HuH-7.5 (cell line): Measurements from ENCODE around the gene ENG.
"Not testable (repeated sequence)": the region's sequence is repeated elsewhere in the genome, so short reads cannot be mapped to it uniquely, and the experiment has no call there.

ENCODE experiments used
- DNase-seq: peaks from one replicate; pipeline ENCODE4 v3.0.0; 2011; ENCODE audit warnings: low spot score

The ENG gene

DNA sequence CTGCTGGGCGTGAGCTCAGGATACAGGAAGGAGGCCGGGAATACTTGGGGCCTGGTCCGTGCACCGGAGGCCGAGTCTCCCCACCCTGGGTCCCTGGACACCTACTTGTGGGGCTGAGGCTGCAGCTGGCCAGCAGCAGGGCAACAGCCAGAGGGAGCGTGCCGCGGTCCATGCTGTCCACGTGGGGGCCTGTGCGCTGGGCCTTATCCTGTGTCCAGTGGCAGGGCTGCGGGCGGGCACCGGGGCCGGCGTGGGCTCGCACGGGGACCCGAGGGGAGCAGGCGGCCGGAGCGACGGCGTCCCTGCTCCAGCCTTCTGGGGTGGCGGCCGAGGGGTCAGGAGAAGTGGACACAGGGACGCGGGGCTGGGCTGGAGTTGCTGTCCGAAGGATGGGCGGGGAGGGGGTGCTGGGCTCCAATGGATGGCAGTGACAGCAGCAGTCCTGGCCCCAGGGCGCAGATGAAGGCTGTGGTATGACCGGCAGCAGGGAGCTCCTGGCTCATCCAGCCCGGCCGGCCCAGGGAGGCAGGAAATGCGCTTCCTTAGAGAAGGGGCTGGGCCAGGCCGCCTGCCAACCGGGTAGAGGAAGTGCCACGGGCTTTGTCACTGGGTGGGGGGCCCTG is at the start of gene ENG:
Gene ENG, minus strand, starts transcription at position 475 of the 623 bp plus-strand sequence. Its CDS starts 303 bp downstream, at position 172.
- DNase-seq = no peak

DNA sequence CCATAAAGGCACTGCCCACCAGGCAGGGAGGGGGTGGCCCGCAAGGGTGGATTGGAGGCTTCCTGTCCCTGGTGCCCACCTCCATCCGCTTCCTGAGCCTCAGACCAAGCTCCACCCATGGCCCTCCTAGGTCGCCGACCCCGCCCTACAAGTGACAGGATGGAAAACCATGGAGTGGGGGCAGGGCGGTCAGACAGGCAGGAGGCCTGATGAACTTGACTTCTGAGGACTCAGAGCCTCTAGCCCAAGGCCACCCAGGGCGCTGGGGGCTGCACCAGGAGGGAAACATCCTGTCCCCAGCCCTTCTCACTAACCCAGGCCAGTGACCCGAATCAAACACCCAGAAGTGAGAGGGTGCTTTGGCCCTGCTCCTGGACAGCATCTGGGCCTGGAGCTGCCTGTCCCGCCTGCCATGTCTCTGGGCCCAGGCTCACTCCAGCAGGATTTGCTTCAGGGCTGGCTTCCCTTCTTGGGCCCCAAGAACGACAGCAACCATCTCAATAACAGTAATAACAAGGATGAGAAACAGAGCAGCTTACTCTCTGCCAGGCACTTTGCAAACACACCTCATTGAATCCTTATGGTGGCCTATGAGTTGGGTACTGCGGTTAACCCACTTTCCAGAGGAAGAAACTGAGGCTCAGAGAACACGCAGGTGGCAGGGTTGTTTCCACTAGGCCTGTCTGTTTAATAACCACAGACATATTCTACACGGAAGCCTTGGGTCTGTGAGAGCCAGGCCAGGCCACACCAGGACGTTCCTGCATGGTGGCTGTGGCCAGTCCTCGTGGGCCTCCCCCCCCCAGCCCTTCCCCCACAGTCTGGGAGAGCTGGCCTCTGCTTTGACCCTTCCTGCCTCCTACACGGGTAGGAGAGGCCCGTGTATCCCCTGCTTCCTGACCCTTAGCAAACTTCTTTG is 49.4 kb upstream of the ENG start:
- DNase-seq = no peak

DNA sequence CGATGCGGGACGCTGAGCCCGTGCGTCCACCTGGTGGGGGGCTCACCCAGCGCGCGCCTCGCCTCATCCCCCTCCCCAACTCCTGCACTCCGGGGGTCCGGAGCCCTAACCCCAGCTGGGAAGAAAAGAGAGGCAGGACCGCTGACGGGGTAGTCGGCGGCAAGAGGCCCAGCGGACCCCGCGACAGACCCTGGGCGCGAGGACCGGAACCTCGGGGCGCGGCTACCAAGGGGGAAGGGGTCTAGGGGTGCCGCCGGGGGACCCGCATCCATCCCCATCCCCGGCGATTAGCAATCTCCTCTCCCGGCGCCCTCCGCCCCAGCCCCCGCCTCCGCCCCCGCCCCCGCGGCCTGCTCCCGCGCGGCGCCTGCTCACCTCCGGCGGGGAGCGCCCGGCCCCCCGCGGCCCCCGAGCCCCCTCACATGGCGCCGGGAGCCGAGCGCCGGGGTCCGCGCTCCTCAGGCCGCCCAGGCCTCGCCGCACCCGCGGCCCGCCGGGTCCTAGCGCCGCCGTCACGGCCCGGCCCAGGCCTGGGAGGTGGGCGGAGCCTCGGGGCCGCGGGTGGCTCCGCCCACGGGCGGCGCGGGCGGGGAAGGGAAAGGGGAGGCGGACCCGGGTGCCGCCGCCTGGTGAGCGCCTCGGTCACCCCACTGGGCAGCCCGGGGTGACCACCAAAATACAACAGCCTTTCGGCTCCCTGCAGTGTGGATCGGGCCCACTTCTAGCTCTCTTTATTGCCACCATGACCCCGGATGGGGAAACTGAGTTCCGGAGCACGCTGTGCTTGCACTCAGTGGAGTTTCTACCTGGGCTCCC is 44.9 kb upstream of the ENG start, which contains the start of gene ST6GALNAC6:
Gene ST6GALNAC6, minus strand, starts transcription at position 476 of the 816 bp plus-strand sequence. CDS start 1,622 bp downstream, outside the sequence.
- peak; percentile 85 for DNase-seq

DNA sequence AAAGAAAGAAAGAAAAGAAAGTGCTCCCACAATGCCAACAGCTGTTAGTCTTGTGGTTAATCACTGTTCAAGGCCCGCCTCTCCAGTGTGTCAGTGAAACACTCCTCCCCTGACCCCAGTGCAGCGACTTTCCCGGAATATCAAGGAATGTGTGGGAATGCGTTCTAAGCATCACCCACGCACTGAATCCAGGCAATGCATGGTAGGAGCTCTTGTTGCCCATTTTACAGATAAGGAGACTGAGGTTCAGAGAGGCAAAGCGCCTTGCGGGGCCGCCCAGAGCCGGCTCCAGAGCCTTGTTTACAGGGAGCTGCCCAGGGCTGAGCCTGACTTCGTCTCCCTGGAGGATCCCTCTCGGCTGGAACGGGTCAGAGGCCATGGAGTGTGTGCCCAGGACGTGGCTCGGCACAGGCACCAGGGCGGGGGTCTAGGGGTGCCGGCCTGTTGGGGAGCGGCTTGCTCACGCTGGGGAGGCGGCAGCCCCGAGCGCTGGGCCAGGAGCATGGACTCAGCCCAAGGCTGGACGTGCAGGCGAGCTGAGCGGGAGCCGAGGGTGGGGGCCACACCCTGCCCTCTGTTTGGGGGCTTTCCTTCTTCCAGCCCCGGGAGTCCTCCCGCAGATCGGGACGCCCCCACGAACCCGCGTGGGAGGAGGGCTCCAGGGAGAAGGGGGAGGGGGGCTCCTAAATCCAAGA is 44.1 kb upstream of the ENG start:
- DNase-seq = no peak

DNA sequence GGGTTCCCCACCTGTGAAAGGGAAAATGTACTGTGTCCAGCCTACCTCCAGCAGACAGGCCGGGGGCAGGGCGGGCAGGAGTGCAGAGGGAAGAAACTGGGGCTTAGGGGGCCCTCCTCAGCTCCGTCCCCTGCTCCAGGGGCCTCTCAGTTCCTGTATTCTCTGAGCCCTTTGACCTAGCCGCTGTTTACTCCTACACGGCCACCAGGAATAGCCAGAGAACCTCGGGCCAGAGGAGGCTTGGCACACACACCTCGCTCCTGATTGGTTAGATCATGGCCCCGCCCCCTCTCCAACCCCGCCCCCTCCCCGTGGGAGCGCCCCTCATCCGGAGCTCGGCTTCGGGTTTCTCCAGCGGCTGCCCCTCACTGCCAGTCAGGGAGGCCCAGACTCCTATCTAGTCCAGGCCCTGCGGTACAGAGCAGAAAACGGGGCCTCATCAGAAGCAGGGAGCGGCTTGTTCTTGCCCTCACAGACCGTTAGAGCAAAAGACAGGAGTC is 42.8 kb upstream of the ENG start:
- DNase-seq = peak; percentile 94

DNA sequence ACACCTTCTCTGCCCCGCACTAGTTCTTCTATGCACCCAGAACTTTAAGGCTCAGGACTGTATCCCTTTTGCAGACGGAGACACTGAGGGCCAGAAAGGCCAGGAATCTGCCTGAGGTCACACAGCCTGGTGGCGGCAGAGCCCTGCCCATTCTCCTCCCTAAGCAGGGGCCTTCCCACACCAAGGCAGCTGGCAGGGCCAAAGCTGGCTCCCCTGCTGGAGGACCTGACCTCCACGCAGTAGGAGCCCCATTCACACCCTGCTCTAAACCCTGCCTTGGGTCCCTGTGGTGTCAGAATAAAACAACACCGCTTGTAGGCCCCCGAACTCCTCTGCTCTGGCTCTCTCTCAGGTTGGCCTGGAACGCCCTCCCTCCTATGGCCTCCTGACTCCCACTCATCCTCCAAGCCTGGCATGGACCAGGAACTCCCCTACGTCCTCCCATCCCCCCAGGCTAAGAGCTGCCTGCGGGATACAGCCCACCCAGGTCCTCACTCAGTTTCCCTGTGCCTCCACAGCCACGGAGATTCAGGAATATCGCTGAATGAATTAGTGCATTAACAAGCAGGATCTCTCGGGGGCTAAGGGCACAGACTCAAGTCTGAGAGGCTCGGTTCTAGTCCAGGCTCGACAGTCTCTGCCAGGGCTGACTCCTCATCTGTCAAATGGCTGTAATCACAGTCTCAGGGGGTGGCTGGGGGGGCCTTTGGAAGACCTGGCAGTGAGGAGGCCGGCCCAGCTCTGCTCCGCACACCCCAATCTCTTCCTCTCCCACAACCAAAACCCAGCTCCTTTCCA is 42.1 kb upstream of the ENG start:
- no peak for DNase-seq

DNA sequence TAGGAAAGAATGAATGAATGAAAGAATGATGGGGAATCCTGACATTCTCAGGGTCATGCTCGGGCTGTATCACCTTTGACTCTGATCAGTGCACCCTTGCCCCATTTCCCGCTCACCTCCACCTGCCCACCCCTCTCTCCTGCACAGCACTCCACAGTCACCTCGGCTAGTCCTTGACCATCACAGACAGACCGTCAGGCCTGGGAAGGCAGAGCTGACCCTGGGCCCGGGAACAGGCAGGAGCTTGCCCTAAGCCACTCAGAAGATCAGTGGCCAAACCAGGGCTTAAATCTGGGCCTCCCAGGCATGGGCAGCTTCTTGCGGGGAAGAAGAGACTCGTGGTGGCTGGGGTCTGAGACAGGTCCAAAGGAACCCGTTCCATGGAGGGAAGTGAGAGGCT is 41.4 kb upstream of the ENG start:
- no peak for DNase-seq

DNA sequence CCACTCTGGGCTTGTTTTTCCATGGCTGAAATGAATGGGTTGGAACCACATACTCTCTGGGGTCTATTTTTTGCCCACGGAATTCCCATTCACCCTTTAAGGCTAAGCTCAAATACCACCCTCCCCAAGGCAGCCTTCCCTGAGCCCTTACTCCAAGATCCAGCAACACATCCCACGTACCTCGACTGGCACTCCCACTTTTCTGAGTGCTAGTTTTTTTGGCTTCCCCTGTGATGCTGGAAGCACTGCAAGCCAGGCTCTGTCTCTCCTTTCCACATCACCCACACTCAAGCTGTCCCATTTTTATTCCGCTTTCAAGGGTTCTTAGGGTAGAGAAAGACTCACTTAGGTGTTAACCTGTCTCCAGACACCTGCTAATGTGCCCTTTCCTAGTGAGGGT is 38.9 kb upstream of the ENG start:
- DNase-seq = no peak

DNA sequence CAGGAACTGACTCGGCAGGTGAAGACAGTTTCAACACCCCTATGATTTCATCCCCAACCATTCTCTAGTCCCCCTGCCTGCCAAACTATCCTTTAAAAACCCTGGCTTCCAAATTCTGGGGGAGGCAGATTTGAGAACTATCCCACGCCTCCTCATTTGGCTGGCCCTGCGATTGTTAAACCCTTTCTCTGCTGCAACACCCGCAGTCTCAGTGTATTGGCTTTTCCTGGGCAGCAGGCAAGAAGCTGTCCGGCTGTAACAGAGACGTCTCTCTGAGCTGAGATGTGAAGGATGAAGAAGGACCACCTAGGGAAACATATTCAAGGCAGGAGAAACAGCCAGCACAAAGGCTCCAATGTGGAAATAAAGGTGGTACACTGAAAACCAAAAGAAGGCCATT is 38.4 kb upstream of the ENG start:
- no peak for DNase-seq

DNA sequence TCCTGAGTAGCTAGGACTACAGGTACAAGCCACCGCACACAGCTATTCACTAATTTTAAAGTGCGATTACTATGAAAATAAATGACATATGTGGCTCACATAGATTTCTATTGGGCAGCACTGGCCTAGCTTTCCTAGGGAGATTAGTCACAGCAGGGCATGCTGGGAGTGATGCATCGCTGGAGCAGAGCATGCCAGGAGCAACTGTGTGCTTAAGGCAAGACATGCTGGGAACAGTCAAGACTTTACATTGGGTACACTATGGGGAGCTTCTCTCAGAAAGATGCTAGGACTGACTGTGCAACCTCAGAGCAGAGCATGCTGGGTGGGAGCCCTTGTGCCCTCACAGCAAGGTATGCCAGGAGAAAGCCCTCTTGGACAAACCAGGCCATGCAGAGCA is 35.6 kb upstream of the ENG start:
- DNase-seq = no peak

DNA sequence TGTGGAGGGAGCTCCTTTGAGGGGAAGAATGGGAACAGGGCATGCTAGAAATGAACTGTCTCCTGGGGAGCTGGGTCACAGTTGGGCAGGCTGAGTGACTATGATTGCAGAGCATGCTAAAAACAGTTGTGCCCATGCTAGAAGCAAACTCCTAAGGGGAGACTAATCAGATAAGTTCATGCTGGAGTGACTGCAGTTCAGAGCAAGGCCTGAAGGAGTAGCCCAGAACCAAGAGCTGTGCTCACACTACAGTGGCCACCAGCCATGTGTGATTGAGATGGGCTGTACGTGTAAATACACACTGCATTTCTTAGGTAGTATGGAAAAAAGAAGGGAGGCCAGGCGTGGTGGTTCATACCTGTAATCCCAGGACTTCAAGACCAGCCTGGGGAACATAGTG is 33.3 kb upstream of the ENG start:
- DNase-seq = no peak

DNA sequence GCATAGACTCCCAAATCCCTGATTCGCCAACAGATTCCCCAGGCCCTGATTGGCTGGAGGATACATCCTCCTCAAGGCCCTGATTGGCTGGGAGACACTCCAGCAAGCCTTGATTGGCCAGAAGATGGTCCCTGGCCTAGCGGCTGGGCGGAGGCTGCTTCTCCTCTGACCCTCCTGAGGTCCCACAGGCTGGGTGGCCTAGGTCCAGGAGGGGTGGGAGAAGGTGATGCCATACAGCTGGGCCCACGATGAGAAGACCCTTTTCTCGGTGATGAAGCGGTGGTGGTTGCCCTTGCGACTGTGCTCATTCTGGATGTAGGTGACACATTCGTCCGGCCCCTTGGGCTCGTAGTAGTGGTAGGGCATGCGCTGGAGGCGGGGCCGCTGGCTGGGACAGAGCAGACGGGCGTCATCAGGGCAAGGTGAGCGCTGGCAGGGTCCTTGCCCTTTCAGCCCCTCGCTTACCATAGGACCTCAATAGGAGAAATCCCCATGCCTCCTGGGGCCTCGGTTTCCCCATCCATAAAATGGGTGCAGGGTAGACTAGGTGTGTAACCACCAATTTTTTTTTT is 32.0 kb upstream of the ENG start:
- no peak for DNase-seq

DNA sequence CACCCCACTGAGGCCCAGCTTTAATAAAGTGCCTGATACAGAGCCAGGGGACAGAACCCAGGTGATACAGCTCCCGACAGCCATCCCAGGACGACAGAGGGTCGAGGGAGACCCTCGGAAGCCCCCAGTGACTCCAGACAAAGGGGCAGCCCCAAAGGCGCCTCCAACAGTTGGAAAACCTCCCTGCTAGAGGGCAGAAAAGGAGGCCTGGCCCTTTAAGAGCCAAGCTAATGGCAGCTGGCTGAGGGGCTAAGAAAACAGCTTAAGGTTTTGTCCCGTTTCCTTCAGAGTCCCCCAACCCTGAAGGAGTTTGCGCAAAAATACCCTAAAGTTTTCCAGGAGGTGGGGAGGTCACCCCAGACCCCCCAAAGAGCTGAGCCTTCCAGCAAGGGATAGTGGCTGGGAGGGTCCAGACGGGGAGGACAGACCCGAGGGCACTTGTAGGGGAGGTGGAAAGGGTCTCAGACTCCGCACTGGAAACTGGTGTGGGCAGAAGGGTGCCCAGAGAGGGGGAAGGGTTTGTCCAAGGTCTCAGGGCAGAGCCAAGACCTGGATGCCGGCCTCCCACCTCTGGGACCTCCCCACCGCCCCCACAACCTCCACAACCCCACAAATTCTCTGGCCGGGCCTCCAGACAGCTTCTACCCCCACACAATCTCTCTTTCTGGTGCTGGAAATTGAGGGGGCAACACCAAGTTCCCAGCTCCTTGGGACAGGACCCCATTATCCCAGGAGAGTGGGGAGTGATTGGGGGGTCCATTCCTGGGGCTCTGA is 31.2 kb upstream of the ENG start:
- DNase-seq = no peak

DNA sequence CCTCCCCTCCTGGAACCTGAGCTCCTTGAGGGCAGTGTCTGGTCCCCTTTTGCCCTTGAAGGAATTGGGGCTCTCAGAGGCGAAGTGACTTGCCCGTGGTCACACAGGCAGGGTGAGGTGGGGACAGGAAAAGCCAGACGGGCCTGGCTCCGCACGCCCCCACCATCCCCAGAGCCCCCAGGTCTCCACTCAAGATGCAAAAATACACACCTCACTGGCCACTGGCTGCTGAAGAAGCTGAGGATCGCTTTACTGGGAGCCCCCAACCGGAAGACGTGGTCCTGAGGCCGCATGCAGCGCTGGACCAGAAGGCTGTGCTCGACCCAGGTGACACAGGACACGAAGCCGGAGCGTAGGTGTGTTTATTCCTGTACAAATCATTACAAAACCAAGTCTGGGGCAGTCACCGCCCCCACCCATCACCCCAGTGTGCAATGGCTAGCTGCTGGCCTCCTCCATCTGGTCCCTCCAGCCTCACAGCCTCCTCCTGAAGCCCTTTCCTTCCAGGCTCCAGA is 30.6 kb upstream of the ENG start:
- DNase-seq = no peak

DNA sequence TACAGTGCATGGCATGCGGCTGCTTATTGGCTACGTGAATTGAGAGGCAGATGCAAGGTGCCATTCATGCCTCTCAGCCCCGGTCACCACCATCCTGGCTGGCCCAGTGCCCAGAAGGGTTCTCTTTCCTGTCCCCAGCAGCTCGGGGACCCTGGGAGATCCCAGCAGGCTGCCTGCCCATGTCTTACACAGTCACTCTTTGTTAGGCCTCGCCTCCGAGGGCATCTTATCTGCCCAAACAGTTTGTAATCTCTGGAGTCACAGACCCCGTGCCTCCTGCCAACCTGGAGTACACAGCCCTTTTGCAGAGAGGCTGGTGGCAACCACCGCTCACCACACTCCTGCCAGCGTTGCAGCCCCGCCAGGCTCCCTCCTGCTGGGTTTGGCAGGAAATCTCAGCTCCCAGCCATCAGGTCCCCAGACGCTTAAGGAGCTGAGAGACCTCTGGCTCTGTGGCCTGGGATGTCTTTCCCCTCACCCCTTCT is 30.0 kb upstream of the ENG start:
- no peak for DNase-seq

DNA sequence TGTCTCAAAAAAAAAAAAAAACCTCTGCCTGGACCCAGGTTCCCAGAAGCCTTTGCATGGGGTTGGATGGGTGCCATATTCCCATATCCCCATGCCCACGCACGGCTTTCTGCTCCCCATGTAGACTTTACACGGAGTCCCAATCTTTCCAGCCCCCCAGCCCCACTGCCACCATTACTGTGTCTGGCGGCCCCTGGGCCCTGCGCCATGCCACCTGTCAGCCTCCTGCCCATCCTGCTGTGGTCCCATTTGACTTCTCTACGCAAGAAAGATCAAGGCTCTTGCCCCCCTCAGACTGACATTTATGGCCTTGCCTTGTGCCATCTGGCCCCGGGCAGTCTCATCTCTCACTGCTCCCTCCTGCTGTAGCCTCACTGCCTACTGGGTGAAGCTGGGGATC is 29.5 kb upstream of the ENG start:
- DNase-seq = no peak

DNA sequence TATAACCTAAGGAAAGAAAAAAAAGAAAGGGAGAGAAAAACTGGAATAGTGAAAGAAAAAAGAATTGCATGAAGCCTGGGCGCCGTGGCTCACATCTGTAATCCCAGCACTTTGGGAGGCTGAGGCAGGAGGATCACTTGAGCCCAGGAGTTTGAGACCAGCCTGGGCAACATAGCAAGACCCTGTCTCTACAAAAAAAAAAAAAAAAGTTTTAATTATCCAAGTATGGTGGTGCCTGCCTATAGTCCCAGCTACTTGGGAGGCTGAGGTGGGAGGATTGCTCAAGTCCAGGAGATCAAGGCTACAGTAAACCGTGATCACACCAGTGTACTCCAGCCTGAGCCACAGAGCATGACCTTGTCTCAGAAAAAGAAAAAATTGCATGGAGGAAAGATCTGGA is 27.3 kb upstream of the ENG start:
- not testable (repeated sequence) for DNase-seq

DNA sequence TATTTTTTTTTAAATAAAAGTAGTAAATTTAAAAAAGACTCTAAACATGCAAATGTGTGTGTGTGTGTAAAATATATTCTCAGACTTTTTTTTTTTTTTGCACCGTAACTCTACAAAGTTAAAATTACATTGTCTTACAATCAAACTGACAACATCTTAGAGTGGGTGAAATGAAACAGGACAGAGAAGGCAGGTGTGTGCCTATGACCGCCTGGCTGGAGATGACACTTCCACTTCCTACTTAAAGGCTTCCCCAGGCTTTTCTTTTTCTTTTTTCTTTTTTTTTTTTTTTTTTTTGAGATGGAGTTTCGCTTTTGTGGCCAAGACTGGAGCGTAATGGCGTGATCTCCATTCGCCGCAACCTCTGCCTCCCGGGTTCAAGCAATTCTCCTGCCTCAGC is 25.7 kb upstream of the ENG start:
- no peak for DNase-seq

DNA sequence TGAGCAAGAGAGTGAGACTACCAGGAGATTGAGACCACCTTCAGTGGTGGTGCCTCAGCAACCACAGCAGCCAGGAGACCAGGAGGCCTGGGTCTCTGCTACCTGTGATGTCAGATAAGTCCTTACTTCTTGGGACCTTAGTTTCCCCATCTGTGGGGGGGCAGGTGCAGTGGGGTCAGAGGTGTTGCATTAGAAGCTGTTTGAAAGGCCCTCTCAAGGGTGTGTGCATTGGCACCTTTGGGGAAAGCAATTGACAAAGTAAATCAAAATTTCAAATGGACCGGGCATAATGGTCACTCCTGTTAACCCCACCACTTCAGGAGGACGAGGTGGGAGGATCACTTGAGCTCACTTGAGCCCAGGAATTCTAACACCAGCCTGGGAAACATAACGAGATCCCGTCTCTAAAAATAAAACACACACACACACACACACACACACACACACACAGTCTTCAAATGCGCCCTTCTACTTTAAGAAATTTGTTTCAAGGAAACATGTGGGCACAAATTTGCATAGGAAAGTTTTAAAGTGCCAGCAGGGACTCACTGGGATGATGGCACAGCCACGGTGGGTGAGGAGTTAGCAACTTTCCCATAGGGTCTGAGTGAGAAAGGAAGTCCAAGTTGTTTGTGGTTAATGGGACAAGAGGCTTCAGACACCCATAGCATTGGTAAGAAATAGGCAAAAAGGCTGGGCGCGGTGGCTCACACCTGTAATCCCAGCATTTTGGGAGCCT is 24.4 kb upstream of the ENG start:
- no peak for DNase-seq
